ENCODE results near the gene SCN1A. TPM values are rescaled to one million over a fixed set of nuclear protein-coding genes. Genes with fewer than 3 reads are reported as not detected.

Gene SCN1A
- total RNA-seq, 1 donor from 2014 or later = 1.8 TPM

- H3K4me1 Mint-ChIP-seq (ENCODE audit: low read depth, unreplicated experiment) = no peaks in the 10 kb centered on the region
- peaks cover 11% of the 10 kb centered on the region for H3K36me3 Mint-ChIP-seq (ENCODE audit: unreplicated experiment)
- no peaks in the 10 kb centered on the region for H3K9me3 Mint-ChIP-seq (ENCODE audit: unreplicated experiment)
- no peak overlapping the region for H3K4me3 Mint-ChIP-seq (ENCODE audit: unreplicated experiment)
- H3K27ac Mint-ChIP-seq (ENCODE audit: unreplicated experiment) = no peak overlapping the region
- H3K27me3 Mint-ChIP-seq (ENCODE audit: unreplicated experiment) = peaks cover 2% of the 10 kb centered on the region
- DNase-seq = no peak
- TF ChIP-seq CTCF (IDR thresholded peaks at IDR 0.05; ENCODE audit: partially characterized antibody, unreplicated experiment) = no peak
Observed at GRCh38 chr2:166135849-166136258, 8.0 kb upstream of the SCN1A start.

GRCh38 chr2:166135152-166135848 lies 7.5 kb upstream of the SCN1A start:
- Mint-ChIP-seq H3K27ac (ENCODE audit: unreplicated experiment) (no peak overlapping the region), H3K4me1 (ENCODE audit: low read depth, unreplicated experiment) (no peaks in the 10 kb centered on the region), H3K4me3 (ENCODE audit: unreplicated experiment) (no peak overlapping the region), H3K9me3 (ENCODE audit: unreplicated experiment) (no peaks in the 10 kb centered on the region), H3K36me3 (ENCODE audit: unreplicated experiment) (peaks cover 11% of the 10 kb centered on the region), H3K27me3 (ENCODE audit: unreplicated experiment) (peaks cover 2% of the 10 kb centered on the region)
- no peak for TF ChIP-seq CTCF (IDR thresholded peaks at IDR 0.05; ENCODE audit: partially characterized antibody, unreplicated experiment)
- DNase-seq = no peak

- H3K9me3 Mint-ChIP-seq (ENCODE audit: unreplicated experiment) = no peaks in the 10 kb centered on the region
- TF ChIP-seq CTCF (IDR thresholded peaks at IDR 0.05; ENCODE audit: partially characterized antibody, unreplicated experiment) = no peak
- no peak overlapping the region for H3K27ac Mint-ChIP-seq (ENCODE audit: unreplicated experiment)
- peaks cover 10% of the 10 kb centered on the region for H3K36me3 Mint-ChIP-seq (ENCODE audit: unreplicated experiment)
- H3K27me3 Mint-ChIP-seq (ENCODE audit: unreplicated experiment) = peaks cover 2% of the 10 kb centered on the region
- DNase-seq = no peak
- no peak overlapping the region for H3K4me3 Mint-ChIP-seq (ENCODE audit: unreplicated experiment)
- no peaks in the 10 kb centered on the region for H3K4me1 Mint-ChIP-seq (ENCODE audit: low read depth, unreplicated experiment)
Observed at GRCh38 chr2:166134252-166135151, 6.7 kb upstream of the SCN1A start.

- no peak overlapping the region for H3K27ac Mint-ChIP-seq (ENCODE audit: unreplicated experiment)
Observed at GRCh38 chr2:166133653-166134052, 5.8 kb upstream of the SCN1A start.

More at GRCh38 chr2:166133653-166134052, 5.8 kb upstream of the SCN1A start:
- H3K36me3 Mint-ChIP-seq (ENCODE audit: unreplicated experiment) = peaks cover 6% of the 10 kb centered on the region
- no peak for DNase-seq
- no peaks in the 10 kb centered on the region for H3K4me1 Mint-ChIP-seq (ENCODE audit: low read depth, unreplicated experiment)
- H3K4me3 Mint-ChIP-seq (ENCODE audit: unreplicated experiment) = no peak overlapping the region
- H3K27me3 Mint-ChIP-seq (ENCODE audit: unreplicated experiment) = peaks cover 2% of the 10 kb centered on the region
- H3K9me3 Mint-ChIP-seq (ENCODE audit: unreplicated experiment) = no peaks in the 10 kb centered on the region
- TF ChIP-seq CTCF (IDR thresholded peaks at IDR 0.05; ENCODE audit: partially characterized antibody, unreplicated experiment) = no peak

Data from glutamatergic neuron (in vitro differentiated cells).